Stimulated activated CD8-positive, alpha-beta memory T cell treated with anti-CD3 and anti-CD28 coated beads, Interleukin-7, amount 100 ng/mL, for 24 hours (primary cell): Measurements from ENCODE around the gene NFATC3.
"Not testable (repeated sequence)": the region's sequence is repeated elsewhere in the genome, so short reads cannot be mapped to it uniquely, and the experiment has no call there.

Experiments
- DNase-seq: peaks from one replicate; pipeline ENCODE4 v3.0.0-alpha.2; 2020; ENCODE audit warnings: low read depth

NFATC3 gene

GRCh38 chr16:68090130-68090529, 5.0 kb downstream of the NFATC3 start:
- no peak for DNase-seq

GRCh38 chr16:68090533-68090932, 5.4 kb downstream of the NFATC3 start:
- DNase-seq: no peak

- no peak for DNase-seq
Observed at GRCh38 chr16:68091380-68092261, 6.5 kb downstream of the NFATC3 start.

GRCh38 chr16:68092275-68092674, 7.1 kb downstream of the NFATC3 start:
- DNase-seq: not testable (repeated sequence)

- DNase-seq: no peak
Observed at GRCh38 chr16:68093816-68094613, 8.8 kb downstream of the NFATC3 start.

GRCh38 chr16:68094614-68094934, 9.4 kb downstream of the NFATC3 start:
- DNase-seq: no peak

GRCh38 chr16:68096491-68096890, 11.3 kb downstream of the NFATC3 start:
- DNase-seq: no peak

- DNase-seq: no peak
Observed at GRCh38 chr16:68097088-68097487, 11.9 kb downstream of the NFATC3 start.

- DNase-seq: no peak
Observed at GRCh38 chr16:68097895-68098294, 12.7 kb downstream of the NFATC3 start.

- no peak for DNase-seq
Observed at GRCh38 chr16:68100488-68100887, 15.3 kb downstream of the NFATC3 start.

GRCh38 chr16:68105611-68106010, 20.4 kb downstream of the NFATC3 start:
- no peak for DNase-seq

- not testable (repeated sequence) for DNase-seq
Observed at GRCh38 chr16:68107230-68107928, 22.2 kb downstream of the NFATC3 start.

- DNase-seq: not testable (repeated sequence)
Observed at GRCh38 chr16:68109156-68109555, 24.0 kb downstream of the NFATC3 start.

GRCh38 chr16:68110611-68111010, 25.4 kb downstream of the NFATC3 start:
- DNase-seq: not testable (repeated sequence)

GRCh38 chr16:68111379-68111778, 26.2 kb downstream of the NFATC3 start:
- DNase-seq: no peak

- no peak for DNase-seq
Observed at GRCh38 chr16:68113059-68113761, 28.0 kb downstream of the NFATC3 start.

- no peak for DNase-seq
Observed at GRCh38 chr16:68113765-68114240, 28.6 kb downstream of the NFATC3 start.

GRCh38 chr16:68114939-68115338, 29.8 kb downstream of the NFATC3 start:
- DNase-seq: not testable (repeated sequence)

GRCh38 chr16:68115851-68116250, 30.7 kb downstream of the NFATC3 start:
- no peak for DNase-seq

GRCh38 chr16:68116256-68116867, 31.2 kb downstream of the NFATC3 start:
- no peak for DNase-seq

- DNase-seq: no peak
Observed at GRCh38 chr16:68117884-68118283, 32.7 kb downstream of the NFATC3 start.
